Prostate gland (tissue), 2 donors: ENCODE results near the gene KRT23. TPM values are rescaled to one million over a fixed set of nuclear protein-coding genes. Genes with fewer than 3 reads are reported as not detected.

Experiments
- DNase-seq: peaks from one replicate; pipeline ENCODE4 v3.0.0-alpha.2; 2019; ENCODE audit warnings: low spot score
- H3K27ac ChIP-seq, 2 donors: fragments of 200-600 bp; sonication (generic); 2 replicates each; pipeline ENCODE4 v1.5.1; 2017 to 2019
- H3K27me3 ChIP-seq: fragments of 200-600 bp; sonication (generic); replicated peaks from 2 replicates; pipeline ENCODE4 v1.5.1; 2019; ENCODE audit not compliant: insufficient read depth
- H3K36me3 ChIP-seq, 2 donors: fragments of 200-600 bp; sonication (generic); 1 replicate in 1 of 2; 2 replicates in 1 of 2; pipeline versions ENCODE4 v1.5.1 to v1.8.1; 2017 to 2019
- H3K4me1 ChIP-seq: fragments of 200-600 bp; sonication (generic); replicated peaks from 2 replicates; pipeline ENCODE4 v1.5.1; 2019
- H3K4me3 ChIP-seq, 2 donors: fragments of 200-600 bp; sonication (generic); 2 replicates each; pipeline ENCODE4 v1.5.1; 2017 to 2019
- H3K9me3 ChIP-seq: fragments of 200-600 bp; sonication (generic); 2 replicates; pipeline ENCODE4 v1.5.1; 2017
- POLR2A ChIP-seq: fragments of 450-650 bp; IDR thresholded peaks from one replicate; pipeline ENCODE4 v1.6.1; 2016; ENCODE audit warnings: antibody characterized with exemption, mild to moderate bottlenecking
- POLR2AphosphoS5 ChIP-seq: sonication (generic); formaldehyde crosslinking; IDR thresholded peaks from one replicate; pipeline ENCODE4 v1.6.1; 2017; ENCODE audit warnings: antibody characterized with exemption
- WGBS: methylation state at CpG from one replicate; pipeline ENCODE4 v1.1.5; 2018; 5-methylcytosine and 5-hydroxymethylcytosine counted together
- intact Hi-C: fragments of 100-400 bp; cut with DNase I; formaldehyde crosslinking; loops from one replicate; pipeline ENCODE4 v1.14.2; 2022
- total RNA-seq, 2 donors: library from RNA; depleted of rRNA; stranded (reverse); fragments of >200 nt; gene quantifications; one replicate each; pipeline ENCODE4 v1.1.0, GENCODE V29; 2016
- TF ChIP-seq, protein P1 (sequence below), 4 experiments: fragments of 200-600 bp in 2 of 4; fragments of 450-650 bp in 2 of 4; sonication (generic) in 2 of 4; IDR thresholded peaks; 1 replicate in 3 of 4; 2 replicates in 1 of 4; pipeline ENCODE4 v1.5.1; 2016 to 2019; ENCODE audit warnings: antibody characterized with exemption in 4 of 4, mild to moderate bottlenecking in 2 of 4, moderate library complexity in 2 of 4

Gene KRT23
- total RNA-seq, 2 donors from 2014 or later: 19.6 to 38.9 TPM

DNA sequence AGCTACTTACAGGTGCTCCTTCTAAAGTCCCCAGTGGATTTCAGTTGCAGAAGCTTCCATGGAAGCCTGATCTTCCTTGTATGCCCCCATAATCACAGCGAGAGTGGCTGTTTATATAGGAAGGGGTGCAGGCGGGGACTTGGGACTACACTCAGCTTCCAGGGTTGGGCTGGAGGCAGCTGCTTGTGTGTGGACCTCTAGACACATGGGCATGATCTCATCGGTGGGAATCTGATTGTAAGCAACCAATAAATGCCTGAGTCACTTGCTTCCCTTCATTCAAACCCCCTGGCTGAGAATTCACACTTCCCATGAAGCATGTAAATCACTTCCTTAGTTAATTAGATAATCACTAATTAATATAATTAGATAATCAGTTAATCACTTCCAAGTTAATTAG lies 51.4 kb downstream of the KRT23 start:
- DNase-seq: no peak
- no peak for TF ChIP-seq POLR2AphosphoS5
- TF ChIP-seq POLR2A: no peak
- TF ChIP-seq, protein P1, sequence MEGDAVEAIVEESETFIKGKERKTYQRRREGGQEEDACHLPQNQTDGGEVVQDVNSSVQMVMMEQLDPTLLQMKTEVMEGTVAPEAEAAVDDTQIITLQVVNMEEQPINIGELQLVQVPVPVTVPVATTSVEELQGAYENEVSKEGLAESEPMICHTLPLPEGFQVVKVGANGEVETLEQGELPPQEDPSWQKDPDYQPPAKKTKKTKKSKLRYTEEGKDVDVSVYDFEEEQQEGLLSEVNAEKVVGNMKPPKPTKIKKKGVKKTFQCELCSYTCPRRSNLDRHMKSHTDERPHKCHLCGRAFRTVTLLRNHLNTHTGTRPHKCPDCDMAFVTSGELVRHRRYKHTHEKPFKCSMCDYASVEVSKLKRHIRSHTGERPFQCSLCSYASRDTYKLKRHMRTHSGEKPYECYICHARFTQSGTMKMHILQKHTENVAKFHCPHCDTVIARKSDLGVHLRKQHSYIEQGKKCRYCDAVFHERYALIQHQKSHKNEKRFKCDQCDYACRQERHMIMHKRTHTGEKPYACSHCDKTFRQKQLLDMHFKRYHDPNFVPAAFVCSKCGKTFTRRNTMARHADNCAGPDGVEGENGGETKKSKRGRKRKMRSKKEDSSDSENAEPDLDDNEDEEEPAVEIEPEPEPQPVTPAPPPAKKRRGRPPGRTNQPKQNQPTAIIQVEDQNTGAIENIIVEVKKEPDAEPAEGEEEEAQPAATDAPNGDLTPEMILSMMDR (IDR thresholded peaks at IDR 0.05): no peak
- 44% methylated on average over 3 of the region's 3 CpGs for WGBS
- H3K27ac ChIP-seq: no peak overlapping the region
- H3K27me3 ChIP-seq: no peaks in the 10 kb centered on the region
- no peaks in the 10 kb centered on the region for H3K4me1 ChIP-seq
- intact Hi-C loops: no loop called here
- H3K4me3 ChIP-seq: no peak overlapping the region
- H3K9me3 ChIP-seq: no peaks in the 10 kb centered on the region
- H3K36me3 ChIP-seq: no peaks in the 10 kb centered on the region

DNA sequence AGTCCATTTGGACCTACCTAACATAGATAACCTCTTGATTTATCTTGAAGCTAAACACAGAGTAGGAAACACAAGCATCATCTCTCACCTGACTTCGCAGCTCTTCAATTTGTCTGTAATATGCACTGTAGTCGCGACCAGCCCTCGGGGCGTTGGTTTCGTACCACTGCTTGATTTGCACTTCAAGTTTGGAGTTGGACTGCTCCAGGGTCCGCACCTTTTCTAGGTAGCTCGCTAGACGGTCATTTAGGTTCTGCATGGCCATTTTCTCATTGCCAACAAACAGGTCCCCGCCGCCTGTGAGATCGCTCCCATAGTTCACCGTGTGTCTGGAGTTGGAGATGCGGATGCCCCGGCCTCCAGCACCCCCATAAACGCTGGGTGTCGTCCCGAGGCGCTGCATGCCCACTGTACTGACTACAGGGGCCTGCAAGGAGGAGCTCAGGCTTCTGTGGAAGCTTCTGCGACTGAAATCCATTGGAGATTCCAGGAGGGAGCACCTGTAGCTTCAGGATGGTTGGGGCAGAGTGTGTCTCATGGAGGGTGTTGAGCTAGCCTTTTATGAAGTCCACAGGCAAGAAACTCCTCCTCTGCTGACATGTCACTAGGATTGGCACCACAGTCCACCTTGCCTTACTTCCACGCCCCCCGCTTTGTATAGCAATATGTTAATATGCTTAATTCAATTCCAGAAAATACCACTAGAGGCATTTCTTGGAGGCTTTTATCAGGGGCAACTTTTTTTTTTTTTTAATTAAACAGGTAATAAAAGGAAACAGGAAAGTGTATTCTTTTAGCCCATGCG lies 52.5 kb downstream of the KRT23 start, which contains the start of gene KRT20:
Gene KRT20 (minus strand): TSS at position 535 of the 805 bp plus-strand sequence. CDS start 57 bp downstream, at position 478.
- TF ChIP-seq POLR2A (no peak), POLR2AphosphoS5 (no peak)
- TF ChIP-seq, protein P1 (IDR thresholded peaks at IDR 0.05): no peak
- intact Hi-C loops: no loop called here
- H3K9me3 ChIP-seq: no peaks in the 10 kb centered on the region
- H3K4me1 ChIP-seq: no peaks in the 10 kb centered on the region
- H3K27me3 ChIP-seq: no peaks in the 10 kb centered on the region
- no peak for DNase-seq
- WGBS: 88% methylated on average over 23 of the region's 23 CpGs
- no peak within 1 kb of the TSS for H3K4me3 ChIP-seq
- H3K27ac ChIP-seq: no peak within 1 kb of the TSS
- no peaks in the 10 kb centered on the region for H3K36me3 ChIP-seq

DNA sequence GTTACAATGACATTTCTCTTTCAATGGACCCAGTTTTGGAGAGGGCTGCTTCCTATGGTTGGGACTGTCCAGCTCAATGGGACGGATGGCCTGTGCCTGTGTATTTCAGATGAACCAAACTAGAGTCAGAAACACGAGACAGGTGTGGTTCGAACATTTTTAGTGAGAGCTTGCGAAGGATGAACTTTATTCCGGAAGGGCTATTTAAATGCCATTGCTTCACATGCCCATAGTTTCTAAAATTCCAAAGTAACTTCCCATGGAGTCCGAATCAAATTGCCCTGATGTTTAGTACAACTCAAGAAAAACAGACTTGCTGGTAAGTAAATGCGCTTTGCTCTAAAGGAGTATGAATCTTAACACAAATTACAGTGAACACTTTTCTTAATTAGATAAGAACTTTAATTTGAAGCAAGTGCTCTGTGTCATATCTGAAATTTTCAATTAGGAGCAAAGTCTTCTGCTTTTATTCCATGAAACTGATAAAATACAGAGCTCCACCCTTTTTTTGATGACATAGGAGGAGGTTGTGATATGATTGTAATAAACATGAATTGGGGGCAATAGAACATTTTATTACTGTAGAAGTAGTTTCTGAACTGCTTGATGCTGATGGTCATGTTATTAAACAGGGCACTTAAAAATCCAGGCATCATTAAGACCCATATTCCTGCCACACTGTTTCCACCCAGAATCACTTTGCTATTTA lies 53.7 kb downstream of the KRT23 start:
- H3K27ac ChIP-seq: no peak overlapping the region
- H3K4me1 ChIP-seq: no peaks in the 10 kb centered on the region
- no peaks in the 10 kb centered on the region for H3K9me3 ChIP-seq
- TF ChIP-seq POLR2AphosphoS5 (no peak), POLR2A (no peak)
- TF ChIP-seq, protein P1 (IDR thresholded peaks at IDR 0.05): no peak
- no peaks in the 10 kb centered on the region for H3K36me3 ChIP-seq
- H3K4me3 ChIP-seq: no peak overlapping the region
- intact Hi-C loops: no loop called here
- 93% methylated on average over 7 of the region's 7 CpGs for WGBS
- H3K27me3 ChIP-seq: no peaks in the 10 kb centered on the region
- no peak for DNase-seq

DNA sequence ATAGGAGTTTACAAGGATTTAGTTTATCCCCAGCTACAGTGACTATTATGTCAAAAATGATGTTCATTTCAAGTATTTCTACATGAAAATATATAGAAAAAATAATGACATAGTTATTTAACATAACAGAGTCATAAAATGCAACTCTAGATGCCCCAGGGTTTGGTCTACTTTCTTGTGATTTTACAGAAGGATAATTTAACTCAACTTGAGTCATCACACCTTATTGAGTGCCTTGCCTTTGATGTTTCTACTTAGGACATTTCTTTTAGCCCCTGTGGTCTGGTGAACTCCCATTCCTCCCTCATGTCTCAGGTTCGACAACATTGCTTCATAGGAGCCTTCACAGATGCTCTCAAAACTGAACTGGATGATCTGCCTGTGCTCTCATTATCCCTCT lies 54.4 kb downstream of the KRT23 start:
- no peak for DNase-seq
- no peak overlapping the region for H3K4me3 ChIP-seq
- intact Hi-C loops: no loop called here
- H3K4me1 ChIP-seq: no peaks in the 10 kb centered on the region
- no peaks in the 10 kb centered on the region for H3K9me3 ChIP-seq
- H3K27me3 ChIP-seq: no peaks in the 10 kb centered on the region
- no peak overlapping the region for H3K27ac ChIP-seq
- TF ChIP-seq, protein P1 (IDR thresholded peaks at IDR 0.05): no peak
- H3K36me3 ChIP-seq: no peaks in the 10 kb centered on the region
- WGBS: 76% methylated on average over 1 of the region's 1 CpG
